Fibroblast of lung (primary cell): ENCODE measurements around the gene RIPOR2.

ENCODE experiments used
- CTCF ChIP-seq, 2 donors: IDR thresholded peaks in 1 of 2; conservative IDR thresholded peaks in 1 of 2; 1 replicate in 1 of 2; 2 replicates in 1 of 2; pipeline ENCODE4 v1.5.1; 2011 to 2012; ENCODE audit warnings: low read length in 2 of 2, control low read depth in 1 of 2, inconsistent platforms in 1 of 2, low read depth in 1 of 2, mild to moderate bottlenecking in 1 of 2
- EZH2 ChIP-seq: IDR thresholded peaks from 2 replicates; pipeline ENCODE4 v1.5.1; 2012; ENCODE audit warnings: low read length, control low read depth, mild to moderate bottlenecking; ENCODE audit errors: missing control alignments

- TF ChIP-seq CTCF (conservative IDR thresholded peaks at IDR 0.05 in 1 of 2, IDR thresholded peaks at IDR 0.05 in 1 of 2; ENCODE audit: low read depth in 1 of 2, low read length in 2 of 2) (no peak), EZH2 (no peak)
These were observed 12.9 kb downstream of the RIPOR2 start for GRCh38 chr6:24922814-24923213.
